Left lobe of liver (tissue), 2 donors: ENCODE data around the gene ADCK1. TPM values are rescaled to one million over a fixed set of nuclear protein-coding genes. Genes with fewer than 3 reads are reported as not detected.
"Not testable (repeated sequence)": the region's sequence is repeated elsewhere in the genome, so short reads cannot be mapped to it uniquely, and the experiment has no call there.

Source experiments
- ATAC-seq: fragments of 200-7000 bp; cut with Tn5 transposase; one replicate; pipeline ENCODE4 v1.9.1; 2020; ENCODE audit warnings: mild to moderate bottlenecking, moderate library complexity
- DNase-seq: peaks from one replicate; pipeline ENCODE4 v3.0.0-alpha.2; 2020; ENCODE audit warnings: low spot score
- total RNA-seq: library from RNA; stranded (reverse); gene quantifications from one replicate; pipeline ENCODE4 v1.2.1, GENCODE V29; 2021
- donor health status: DM: no; HTN: no; CAD: no; lungs with moderate emphysema.
- donor health status: DM: no; HTN: yes; CAD: no.

Gene ADCK1
- total RNA-seq, 1 donor from 2014 or later, result 5.0 TPM

DNA sequence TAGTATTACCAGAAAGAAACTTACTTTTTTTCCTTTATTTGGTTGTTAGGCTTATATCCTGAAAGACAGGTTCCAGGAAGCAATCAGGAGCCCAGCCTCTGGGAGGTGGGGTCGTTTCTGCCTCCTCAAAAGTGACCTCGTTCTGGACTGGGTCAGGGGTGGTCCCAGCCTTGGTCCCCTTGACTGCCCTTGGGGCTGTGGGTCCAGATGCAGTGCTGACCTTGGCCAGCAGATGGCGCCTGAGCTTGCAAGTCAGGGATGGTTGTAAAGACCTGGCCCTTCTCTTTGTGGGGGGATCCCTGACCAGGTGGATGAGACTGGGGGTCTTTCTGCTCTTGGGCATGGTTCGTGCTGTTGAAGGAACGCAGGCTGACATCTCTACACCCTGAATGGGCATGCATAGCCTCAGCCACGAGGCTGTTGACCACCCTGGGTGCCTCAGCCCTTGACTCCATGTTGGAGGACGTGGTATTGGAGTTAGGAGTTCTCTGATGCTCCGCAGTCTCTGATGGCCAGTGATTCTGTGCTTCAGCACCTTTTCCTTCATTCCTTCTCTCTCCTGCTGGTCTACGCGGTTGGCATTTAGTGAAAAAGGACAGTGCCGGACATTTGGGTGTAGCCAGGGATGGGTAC is 62.4 kb downstream of the ADCK1 start:
- peak; percentile 85 for ATAC-seq

DNA sequence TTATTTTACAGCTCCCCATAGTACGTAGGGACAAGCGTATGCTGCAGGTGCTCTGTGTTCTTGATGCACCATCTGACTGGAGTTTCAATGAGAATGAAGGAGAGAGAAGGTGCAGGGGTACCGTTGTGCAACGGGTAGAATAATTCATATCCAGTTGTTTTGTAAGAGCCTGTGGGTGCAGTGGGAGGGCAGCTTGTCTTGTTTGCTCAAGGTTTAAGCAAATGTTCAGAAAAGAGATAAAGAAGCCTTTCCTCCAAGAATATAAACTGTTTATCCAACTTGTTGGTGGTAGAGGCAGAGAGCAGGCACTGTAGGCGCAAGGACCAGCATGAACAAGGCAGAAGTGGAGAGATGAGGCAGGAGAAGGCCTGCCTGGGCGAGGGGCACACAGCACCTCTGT is 64.2 kb downstream of the ADCK1 start:
- DNase-seq (no peak), ATAC-seq (no peak)

More for the DNA sequence above, 62.4 kb downstream of the ADCK1 start:
- DNase-seq, result peak; percentile 71

DNA sequence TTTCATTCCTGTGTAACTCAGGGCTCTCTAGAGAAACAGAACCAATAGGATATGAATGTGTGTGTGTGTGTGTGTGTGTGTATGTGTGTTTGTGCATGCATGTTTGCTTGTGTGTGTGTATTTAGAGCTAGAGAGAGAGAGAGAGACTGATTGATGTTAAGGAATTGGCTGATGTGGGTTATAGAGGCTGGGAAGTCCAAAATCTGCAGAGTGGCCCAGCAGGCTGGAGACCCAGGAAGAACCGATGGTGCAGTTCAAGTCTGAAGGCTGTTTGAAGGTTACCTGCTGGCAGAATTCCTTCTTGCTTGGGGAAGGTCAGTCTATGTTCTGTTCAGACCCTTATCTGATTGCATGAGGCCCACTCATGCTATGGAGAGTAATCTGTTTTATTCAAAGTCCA is 64.7 kb downstream of the ADCK1 start:
- no peak for DNase-seq
- no peak for ATAC-seq

DNA sequence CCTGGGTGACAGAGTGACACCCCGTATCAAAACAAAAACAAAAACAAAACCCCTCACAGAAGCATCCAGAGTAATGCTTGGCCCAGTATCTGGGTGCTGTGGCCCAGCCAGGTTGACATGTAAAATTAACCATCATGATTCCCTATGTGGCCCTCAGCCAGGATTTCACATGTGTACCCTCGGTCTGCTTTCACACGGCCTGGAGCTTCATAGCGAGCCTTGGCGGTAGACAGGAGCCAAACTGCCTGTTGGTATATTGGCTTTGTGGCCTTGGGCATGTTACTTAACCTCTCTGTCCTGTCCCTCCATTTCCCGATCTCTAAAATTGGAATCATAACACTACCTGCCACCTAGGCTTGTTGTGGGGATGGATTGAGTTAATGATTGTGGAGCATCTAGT is 65.5 kb downstream of the ADCK1 start:
- no peak for ATAC-seq
- no peak for DNase-seq

DNA sequence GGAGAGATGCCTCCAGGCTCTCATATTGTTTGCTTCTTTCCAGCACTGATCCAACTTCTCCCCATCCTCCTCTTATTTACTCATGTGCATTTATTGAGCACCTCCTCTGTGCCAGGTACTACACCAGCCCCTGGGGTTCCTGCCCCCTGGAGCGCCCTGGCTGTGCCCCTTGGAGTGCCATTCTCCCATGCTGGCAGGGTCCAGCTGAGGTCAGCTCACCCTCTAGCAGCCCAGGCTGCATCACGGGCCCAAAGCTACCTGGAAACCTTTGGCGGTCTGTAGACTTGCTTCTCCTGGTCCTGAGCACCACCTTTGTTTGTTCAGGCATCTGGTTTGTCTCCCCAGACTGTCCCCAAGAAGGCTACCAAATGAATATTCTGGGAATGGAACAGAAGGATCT is 67.0 kb downstream of the ADCK1 start:
- DNase-seq, result no peak
- no peak for ATAC-seq

DNA sequence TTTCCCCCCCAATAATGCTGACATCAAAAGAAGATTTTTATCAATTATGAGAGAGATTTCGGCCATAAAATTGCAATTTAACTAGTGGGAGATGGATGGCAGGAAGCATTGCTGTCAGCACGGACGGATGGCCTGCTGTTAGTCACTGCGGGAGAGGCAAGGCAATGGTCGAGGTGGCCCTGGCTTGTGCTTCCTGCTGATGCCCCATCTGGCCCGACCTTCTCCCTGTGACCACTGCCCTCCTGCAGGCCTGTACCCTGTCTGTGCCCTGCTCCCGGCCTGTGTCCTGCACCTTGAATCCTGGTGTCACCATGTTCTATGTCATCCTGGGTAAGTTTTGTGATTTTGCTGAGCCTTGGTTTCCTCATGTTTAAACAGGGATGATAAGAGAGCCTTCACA is 67.6 kb downstream of the ADCK1 start:
- ATAC-seq (no peak), DNase-seq (no peak)

DNA sequence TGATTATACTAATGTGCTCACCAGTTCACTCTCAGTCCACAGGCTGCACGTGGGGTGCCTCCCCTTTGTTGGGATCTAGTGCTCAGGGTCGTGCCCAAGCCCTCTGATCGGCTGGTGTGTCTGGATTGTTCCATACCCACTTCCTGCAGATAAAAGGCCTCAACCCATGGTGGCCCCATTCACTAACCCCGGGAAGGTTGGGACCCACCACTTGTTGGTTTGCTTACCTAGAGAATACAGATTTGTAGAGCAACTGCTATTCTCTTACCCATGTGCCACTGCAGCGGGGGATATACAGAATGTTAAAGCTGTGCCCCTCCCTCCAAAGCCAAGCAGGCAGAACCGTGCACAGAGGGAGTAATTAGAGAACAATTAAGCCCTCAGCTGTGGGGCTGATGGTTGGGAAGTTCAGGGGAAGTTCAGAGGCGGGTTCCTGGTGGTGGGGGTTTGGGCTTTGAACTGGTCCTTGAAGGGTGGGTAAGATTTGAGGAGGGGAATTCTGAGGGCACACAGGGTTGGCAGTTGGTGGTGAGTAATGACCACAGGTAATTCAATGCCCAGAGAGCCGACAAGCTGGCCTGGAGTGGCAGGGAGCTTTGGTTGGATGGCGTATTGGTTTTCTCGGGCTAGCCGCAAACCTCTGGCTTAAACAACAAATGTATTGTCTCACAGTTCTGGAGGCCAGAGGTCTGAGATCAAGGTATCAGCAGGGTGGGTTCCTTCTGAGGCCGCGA is 68.8 kb downstream of the ADCK1 start:
- ATAC-seq (no peak), DNase-seq (no peak)

DNA sequence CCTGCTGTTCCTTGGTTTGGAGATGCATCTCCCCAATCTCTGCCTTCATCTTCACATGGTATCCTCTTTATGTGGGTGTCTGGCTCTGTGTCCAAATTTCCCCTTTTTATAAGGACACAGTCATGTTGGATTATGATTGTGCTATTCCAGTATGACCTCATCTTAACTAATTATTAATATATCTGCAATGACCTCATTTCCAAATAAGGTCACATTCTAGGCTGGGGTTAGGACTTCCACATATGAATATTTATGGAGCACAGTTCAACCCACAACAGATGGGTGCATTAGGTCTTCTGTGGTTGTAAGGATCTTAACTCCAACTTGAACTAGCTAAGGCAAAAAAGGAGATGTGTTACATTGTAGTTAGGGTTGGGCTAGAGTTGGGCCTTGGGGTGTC is 69.4 kb downstream of the ADCK1 start:
- no peak for ATAC-seq
- DNase-seq, result no peak

DNA sequence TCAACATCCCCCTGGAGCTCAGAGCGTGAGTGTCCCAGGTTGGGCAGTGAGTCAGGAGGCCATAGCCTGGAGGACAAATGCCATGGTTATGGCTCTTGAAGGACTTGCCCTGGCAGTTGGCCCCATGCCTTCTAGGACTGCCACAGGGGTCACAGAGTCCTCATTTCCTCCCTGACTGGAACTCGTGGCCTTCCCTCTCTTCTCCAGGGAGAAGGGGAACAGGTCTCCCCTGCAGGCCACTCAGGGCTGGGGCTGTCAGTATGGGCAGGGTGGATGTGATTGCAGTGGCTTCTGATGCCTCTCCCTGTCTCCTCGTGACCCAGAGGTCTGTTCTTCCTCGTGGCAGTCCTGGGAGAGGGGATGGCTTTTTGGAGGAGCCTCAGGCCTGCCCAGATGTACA is 70.7 kb downstream of the ADCK1 start:
- no peak for DNase-seq
- no peak for ATAC-seq

DNA sequence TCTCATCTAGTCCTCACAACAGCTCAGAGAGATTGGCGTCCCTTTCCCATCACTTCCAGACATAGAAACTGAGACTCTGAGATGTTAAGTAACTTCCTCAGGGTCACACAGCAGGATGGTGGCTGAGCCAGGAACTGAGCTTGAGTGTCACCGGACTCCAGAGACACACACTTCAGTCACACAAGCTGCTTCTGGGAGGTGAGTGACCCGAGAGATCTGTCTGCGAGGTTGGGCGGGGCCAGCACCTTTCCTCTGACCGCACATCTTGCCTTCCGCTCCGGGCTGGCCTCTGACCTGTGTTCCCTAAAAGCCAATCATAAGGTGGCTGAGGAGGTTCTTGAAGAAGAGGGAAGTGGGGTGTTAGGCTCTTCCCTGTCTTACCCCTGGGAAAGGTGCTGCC is 72.2 kb downstream of the ADCK1 start:
- ATAC-seq, result no peak

DNA sequence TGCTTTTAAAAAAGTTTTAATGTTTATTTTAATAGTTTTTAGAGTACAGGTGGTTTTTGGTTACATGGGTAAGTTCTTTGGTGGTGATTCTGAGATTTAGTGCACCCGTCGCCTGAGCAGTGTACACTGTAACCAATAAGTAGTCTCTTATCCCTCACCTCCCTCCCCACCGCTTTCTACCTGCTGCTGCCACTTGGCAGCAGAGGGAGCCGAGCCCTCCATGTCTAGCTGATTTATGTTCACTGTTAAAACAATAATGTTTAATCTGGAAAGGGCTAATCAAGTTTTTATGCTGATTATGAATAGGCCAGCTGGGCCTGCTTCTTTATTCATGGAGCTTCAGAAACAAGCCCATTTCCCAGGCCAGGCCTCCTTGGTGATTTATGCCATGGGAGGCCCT is 73.1 kb downstream of the ADCK1 start:
- no peak for ATAC-seq
- DNase-seq, result no peak

More for the DNA sequence above, 72.2 kb downstream of the ADCK1 start:
- DNase-seq, result no peak

DNA sequence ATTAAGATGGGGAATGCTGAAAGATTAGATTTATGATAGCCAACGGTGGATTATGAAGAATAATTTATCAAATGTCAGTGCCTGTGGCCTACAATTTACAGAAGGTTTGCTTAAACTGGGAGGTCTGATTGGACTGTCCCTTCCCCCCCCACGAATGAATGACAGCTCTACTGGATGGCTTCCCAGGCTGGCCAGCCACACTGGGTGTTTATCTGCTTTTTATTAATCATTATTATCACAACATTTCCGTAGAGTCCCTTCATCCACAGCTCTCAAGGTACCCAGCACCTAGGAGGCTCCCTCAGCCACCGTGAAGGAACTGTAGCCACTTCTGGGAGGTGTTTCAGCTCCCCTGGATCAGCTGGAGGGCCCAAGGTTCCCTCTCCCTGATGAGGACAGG is 78.9 kb downstream of the ADCK1 start:
- no peak for ATAC-seq
- DNase-seq, result no peak

DNA sequence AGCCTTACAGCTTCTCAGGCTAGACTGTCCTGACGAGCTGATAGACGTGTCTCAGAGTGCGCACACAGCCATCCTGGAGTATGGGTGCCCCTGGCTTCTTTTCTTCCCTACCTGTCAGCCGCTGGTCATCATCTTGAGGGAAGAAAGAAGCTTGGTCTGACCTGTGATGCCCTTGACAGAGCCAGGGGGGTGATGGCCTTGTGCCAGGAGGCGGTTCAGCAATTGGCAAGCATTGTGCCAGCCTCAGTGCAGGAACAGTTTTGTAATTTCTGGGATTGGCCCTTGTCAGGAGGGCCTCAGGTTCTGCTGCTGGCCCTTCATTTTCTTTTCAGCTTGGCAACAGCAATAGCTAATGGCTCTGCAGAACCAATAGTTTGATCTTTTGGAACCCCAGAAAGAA is 80.1 kb downstream of the ADCK1 start:
- no peak for ATAC-seq
- no peak for DNase-seq

DNA sequence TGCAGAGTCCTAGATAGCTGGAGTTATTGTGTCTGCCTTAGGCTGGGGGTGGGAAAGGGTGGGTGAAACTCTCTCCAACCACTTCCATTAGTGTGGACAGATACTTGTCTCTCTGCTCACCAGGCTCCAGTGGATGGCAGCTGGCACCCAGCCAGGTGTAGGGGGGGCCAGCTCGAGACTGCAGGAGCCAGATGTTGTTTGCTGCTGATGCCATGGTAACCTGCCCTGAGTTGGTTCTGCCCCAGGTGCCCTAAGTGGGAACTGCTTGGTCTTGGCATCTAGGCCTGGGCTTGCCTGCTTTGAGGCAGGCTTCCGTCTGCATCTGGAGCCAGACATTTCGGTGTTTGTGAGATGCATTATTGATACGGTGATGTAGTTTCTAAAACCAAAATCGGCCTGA is 82.2 kb downstream of the ADCK1 start:
- no peak for ATAC-seq
- DNase-seq, result no peak

DNA sequence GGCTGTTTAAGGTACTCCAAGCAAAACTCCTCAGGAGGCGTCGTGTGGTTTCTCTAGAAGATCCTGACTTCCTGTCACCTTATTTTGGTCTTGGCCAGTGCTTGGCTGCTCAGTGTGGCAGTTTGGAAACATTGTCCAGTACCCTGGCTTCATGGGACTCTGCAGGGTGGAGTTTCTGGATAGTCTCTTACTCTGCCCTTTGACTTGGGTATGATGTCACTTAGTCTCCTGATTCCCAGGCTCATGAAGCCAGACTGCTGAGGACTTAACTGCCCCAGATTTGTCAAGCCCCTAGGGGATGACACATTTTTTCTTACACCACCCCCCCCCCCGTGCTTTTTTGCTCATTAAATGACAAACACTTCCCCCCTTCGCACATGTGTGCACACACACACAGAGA is 82.7 kb downstream of the ADCK1 start:
- DNase-seq (no peak), ATAC-seq (peak; percentile 24)

DNA sequence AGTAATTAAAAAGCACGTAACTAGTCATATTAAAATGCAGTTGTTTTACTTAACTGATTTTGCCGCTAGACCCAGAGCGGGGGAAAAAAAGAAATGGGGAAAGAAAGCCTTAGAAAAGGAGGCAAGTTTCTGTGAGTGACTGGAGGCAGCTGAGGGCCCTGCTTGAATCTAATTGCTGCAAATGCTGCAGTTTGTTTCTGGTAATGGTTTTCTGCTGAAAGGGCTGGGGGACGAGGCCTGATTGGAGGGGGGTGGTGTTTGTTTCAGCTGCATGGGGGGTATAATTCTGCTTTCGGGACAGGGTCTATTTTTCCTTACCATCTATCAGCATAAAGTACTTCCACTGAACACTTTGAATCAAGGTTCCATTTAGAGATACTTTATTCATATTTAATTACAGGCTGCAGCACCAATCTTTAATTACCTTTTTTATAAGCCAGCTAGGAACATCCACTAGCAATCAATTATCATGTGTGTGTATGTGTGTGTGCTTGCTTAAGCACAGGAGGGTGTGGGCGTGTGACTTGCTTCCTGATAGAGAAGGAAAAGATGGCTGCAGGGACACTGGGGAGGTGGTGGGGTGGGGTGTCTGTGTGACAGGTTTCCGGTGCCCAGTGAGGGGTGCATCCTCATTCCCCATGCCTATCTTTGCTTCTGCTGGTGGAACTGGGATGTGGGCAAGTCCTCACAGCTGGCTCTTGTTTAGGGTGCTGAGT is 83.4 kb downstream of the ADCK1 start:
- no peak for ATAC-seq
- DNase-seq, result no peak

DNA sequence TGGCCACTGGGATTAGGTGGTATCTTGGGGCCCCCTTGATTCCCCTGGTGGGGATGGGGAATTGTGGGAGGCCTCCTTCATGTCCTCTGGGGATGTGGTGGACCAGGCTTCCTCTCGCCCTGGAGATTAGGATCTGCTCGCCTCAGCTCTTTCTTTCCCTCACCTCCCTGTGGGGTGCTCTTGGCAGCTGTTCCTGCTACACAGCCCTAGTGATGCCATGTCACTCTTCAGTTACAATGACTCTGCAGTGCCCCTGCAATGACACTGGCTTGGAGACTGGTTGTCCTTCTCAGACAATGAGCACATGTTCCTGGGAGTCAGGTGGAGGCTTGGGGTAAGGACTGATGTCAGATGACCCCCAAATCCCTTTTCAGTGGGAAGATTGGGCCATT is 83.9 kb downstream of the ADCK1 start:
- DNase-seq, result no peak
- no peak for ATAC-seq

DNA sequence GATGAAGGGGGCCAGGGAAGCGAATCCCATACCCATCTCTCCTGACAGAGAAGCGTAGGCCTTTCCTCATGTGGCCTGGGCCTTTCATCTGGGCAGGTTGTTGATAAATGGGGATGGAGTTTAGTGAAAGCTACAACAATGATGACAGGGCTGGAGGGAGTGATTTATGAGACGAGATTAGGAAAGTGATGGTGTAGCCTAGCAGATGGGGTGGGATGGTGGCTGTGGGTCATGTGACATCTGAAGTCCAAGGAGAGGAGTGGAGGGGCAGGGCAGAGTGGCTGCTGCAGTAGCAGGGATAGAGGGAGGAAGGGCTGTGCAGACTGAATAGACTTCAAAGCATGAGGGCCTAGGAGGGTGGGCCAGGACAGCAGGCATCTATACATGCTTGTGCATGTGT is 85.5 kb downstream of the ADCK1 start:
- DNase-seq, result no peak
- no peak for ATAC-seq

DNA sequence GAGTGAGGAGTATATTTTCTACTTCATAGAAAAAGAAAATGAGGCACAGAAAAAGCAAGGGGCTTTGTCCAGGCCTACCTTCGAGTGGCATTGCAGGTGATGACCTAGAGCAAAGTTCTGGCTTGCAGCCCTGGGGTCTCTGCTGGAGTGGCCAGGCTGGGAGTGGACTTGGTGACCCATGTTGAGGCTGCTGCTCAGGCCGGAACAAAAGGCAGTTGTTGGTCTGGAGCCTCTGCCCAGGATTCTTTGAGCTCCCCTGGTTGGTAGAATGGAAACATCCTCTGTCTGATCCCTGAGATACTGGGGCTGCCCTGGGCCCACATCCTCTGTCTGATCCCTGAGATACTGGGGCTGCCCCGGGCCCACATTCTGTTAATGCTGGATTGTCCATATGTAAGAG is 86.1 kb downstream of the ADCK1 start:
- no peak for DNase-seq
- no peak for ATAC-seq

DNA sequence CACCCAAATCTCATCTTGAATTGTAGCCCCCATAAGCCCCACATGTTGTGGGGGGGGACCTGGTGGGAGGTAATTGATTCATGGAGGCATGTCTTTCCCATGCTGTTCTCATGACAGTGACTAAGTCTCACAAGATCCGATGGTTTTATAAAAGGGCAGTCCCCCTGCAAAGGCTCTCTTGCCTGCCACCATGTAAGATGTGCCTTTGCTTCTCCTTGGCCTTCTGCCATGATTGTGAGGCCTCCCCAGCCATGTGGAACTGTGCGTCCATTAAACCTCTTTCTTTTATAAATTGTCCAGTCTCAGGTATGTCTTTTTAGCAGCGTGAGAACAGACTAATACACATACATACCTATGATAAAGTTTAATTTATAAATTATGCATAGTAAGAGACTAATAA is 89.0 kb downstream of the ADCK1 start:
- not testable (repeated sequence) for ATAC-seq, DNase-seq

DNA sequence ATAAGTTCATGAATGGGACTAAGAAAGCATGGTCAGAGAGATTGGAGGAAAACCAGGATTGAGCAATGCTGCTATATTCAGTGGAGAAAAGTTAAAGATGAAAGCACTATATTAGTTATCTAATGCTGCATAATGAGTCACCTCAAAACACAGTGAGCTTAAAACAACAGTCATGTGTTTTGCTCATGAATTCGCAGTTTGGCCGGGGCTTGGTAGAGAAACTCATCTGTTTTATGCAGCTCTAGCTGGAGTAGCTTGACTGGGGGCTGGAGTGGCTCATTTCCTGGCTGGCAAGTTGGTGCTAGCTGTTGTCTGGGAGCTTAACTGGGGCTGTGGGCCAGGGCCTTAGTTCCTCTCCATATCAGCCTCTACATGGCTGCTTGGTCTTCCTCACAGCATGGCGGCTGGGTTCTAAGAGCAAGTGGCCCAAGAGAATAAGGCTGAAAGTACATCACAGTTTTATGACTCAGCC is 90.1 kb downstream of the ADCK1 start:
- DNase-seq (no peak), ATAC-seq (no peak)

DNA sequence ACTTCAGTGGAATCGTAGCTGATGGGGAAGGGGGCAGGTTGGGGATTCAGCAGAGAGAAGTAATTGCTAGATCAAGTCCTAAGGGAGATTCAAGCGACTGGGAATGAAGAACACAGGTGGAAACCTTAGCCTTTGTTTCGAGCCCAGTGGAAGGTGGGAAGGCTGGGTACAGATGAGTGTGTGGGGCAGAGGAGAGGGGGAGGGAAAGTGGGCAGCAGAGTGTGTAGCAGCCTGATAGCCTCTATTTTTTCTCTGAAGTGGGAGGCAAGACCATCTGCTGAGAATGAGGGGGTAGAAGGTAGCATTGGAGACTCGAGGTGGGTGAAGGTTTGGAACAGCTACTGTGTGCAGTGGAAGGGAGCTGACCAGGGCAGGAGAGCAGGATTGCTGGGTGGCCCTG is 91.0 kb downstream of the ADCK1 start:
- DNase-seq (no peak), ATAC-seq (no peak)
